Heart right ventricle (tissue), 16 donors: ENCODE results near the gene FAF2. TPM values are rescaled to one million over a fixed set of nuclear protein-coding genes. Genes with fewer than 3 reads are reported as not detected.

Source experiments
- ATAC-seq, 8 donors: fragments of 200-7000 bp; cut with Tn5 transposase; one replicate each; pipeline ENCODE4 v1.9.1; 2020; ENCODE audit warnings: mild to moderate bottlenecking in 8 of 8, moderate library complexity in 8 of 8, moderate number of reproducible peaks in 1 of 8
- DNase-seq, 2 donors: peaks; one replicate each; pipeline ENCODE4 v3.0.0-alpha.2; 2020
- H3K27ac ChIP-seq, 10 donors: fragments of 200-600 bp; sonication (generic) in 2 of 10; one replicate each; pipeline versions ENCODE4 v1.5.0 to v1.8.0; 2020 to 2022; ENCODE audit warnings: mild to moderate bottlenecking in 3 of 10
- H3K27me3 ChIP-seq, 7 donors: fragments of 200-600 bp; one replicate each; pipeline ENCODE4 v1.8.0; 2021 to 2022; ENCODE audit warnings: mild to moderate bottlenecking in 2 of 7
- H3K36me3 ChIP-seq, 9 donors: fragments of 200-600 bp; sonication (generic) in 1 of 9; one replicate each; pipeline versions ENCODE4 v1.5.0 to v1.8.0; 2020 to 2022; ENCODE audit warnings: mild to moderate bottlenecking in 2 of 9
- H3K4me1 ChIP-seq, 9 donors: fragments of 200-600 bp; sonication (generic) in 1 of 9; one replicate each; pipeline versions ENCODE4 v1.5.0 to v1.8.0; 2020 to 2022; ENCODE audit warnings: mild to moderate bottlenecking in 4 of 9
- H3K4me3 ChIP-seq, 10 donors: fragments of 200-600 bp; sonication (generic) in 2 of 10; one replicate each; pipeline versions ENCODE4 v1.5.0 to v1.8.0; 2020 to 2022; ENCODE audit warnings: mild to moderate bottlenecking in 7 of 10, moderate library complexity in 2 of 10
- H3K9me3 ChIP-seq, 11 donors: fragments of 200-600 bp in 10 of 11; sonication (generic) in 2 of 11; one replicate each; pipeline versions ENCODE4 v1.5.0 to v1.8.0; 2013 to 2022; ENCODE audit warnings: mild to moderate bottlenecking in 2 of 11, control low read depth in 1 of 11, moderate library complexity in 1 of 11
- CTCF ChIP-seq, 9 donors: fragments of 200-600 bp; sonication (generic) in 2 of 9; IDR thresholded peaks; one replicate each; pipeline versions ENCODE4 v1.5.0 to v1.8.0; 2021 to 2022; ENCODE audit warnings: antibody characterized with exemption in 9 of 9, mild to moderate bottlenecking in 5 of 9, moderate library complexity in 1 of 9
- WGBS, 2 donors: extraction: QIAGEN DNeasy Blood & Tissue Kit; methylation state at CpG; one replicate each; pipeline ENCODE4 v1.1.7; 2013; ENCODE audit warnings: inconsistent platforms in 1 of 2; 5-methylcytosine and 5-hydroxymethylcytosine counted together
- intact Hi-C, 10 donors: fragments of 100-400 bp; cut with DNase I; formaldehyde crosslinking; loops; one replicate each; pipeline versions ENCODE4 v1.11.1 to v1.14.2; 2022
- polyA plus RNA-seq, 2 donors: library from polyadenylated mRNA; stranded (reverse); fragments of 200-250 nt; gene quantifications; one replicate each; pipeline ENCODE4 v1.2.3, GENCODE V29; 2013
- total RNA-seq, 10 donors: library from RNA; stranded (reverse); fragmentation: NEBNext Ultra II Directional in 3 of 10; extraction: Animal tissue kit (Norgen Biotek cat#: 25700) in 3 of 10; gene quantifications; one replicate each; pipeline versions ENCODE4 v1.2.1 to v1.2.4, GENCODE V29; 2021 to 2023
- donor health status: Arrhythmogenic right ventricular cardiomyopathy.
- donor health status: ischemic (EF 13 %, LVEDD 7.1; RV severe dilation, severe dysfunction).
- donor health status: healthy with polysubstance abuse.
- donor health status: DM: no; HTN: yes; CAD: no.
- donor health status: DM: no; HTN: no; CAD: no.
- donor health status: ischemic (EF 25% LVEDD 6.9; RV normal size, moderate dysfunction).
- donor health status: ischemic (EF 25% LVEDD 5.7; RV mildly dilated, moderate dysfunction).
- donor health status: healthy.
- donor health status: DM: yes; HTN: yes; CAD: no.
- donor health status: Ischemic cardiomyopathy.
- donor health status: ischemic (EF 35%, LVEDD 5.7; RV mildly dilated, moderate dysfunction).
- donor health status: nonischemic (EF 11% LVEDD 7.7; RV severe dilation, severe dysfunction).
- donor health status: DM: yes; HTN: yes; CAD: no.
- donor health status: PGD.
- donor health status: ischemic (EF 29% LVEDD 5.4; RV normal size, mild dysfunction).
- donor health status: nonischemic (EF 23%, LVEDD 6.1; RV moderate dilation, normal function).

The FAF2 gene
- total and polyA plus RNA-seq, 12 donors, result 10.1 to 19.9 (median 14.6) TPM

- peak overlapping the region in 4 of 10 donors; percentile 66 to 75 (median 72) for H3K4me3 ChIP-seq
- peaks cover 0 to 58% (median 37%) of the 10 kb centered on the region in 9 donors for H3K4me1 ChIP-seq
- TF ChIP-seq CTCF (IDR thresholded peaks at IDR 0.05), result no peak
- no peak for ATAC-seq
- no peaks in the 10 kb centered on the region for H3K36me3 ChIP-seq
- WGBS, 2 donors, result 44 to 52% methylated on average over 12 of the region's 12 CpGs
- H3K27ac ChIP-seq, result peak overlapping the region; percentile 70 to 94 (median 80)
- intact Hi-C loops, result loop anchor here in 5 of 10 donors (1.0 to 10.0 kb wide), 3 partner anchors 94 to 127 kb away; partner anchors contain the start of genes FAF2 (in 3 of the 5) and CLTB (in 2 of the 5)
- DNase-seq, result peak in 1 of 2 donors; percentile 57
- H3K9me3 ChIP-seq, result no peaks in the 10 kb centered on the region
- H3K27me3 ChIP-seq, result no peaks in the 10 kb centered on the region
Observed at GRCh38 chr5:176541338-176542134, 93.4 kb downstream of the FAF2 start.

GRCh38 chr5:176542135-176542595 lies 94.0 kb downstream of the FAF2 start:
- Histone ChIP-seq H3K36me3 (no peaks in the 10 kb centered on the region), H3K4me3 (peak overlapping the region in 9 of 10 donors; percentile 55 to 85 (median 72)), H3K27me3 (no peaks in the 10 kb centered on the region), H3K9me3 (no peaks in the 10 kb centered on the region), H3K27ac (peak overlapping the region; percentile 73 to 94 (median 82)), H3K4me1 (peaks cover 0 to 58% (median 37%) of the 10 kb centered on the region in 9 donors)
- ATAC-seq, result no peak
- 63 to 68% methylated on average over 16 of the region's 16 CpGs for WGBS, 2 donors
- intact Hi-C loops, result loop anchor here in 5 of 10 donors (1.0 to 10.0 kb wide), 3 partner anchors 95 to 127 kb away; partner anchors contain the start of genes FAF2 (in 3 of the 5) and CLTB (in 2 of the 5)
- no peak for TF ChIP-seq CTCF (IDR thresholded peaks at IDR 0.05)
- peak in 1 of 2 donors; percentile 34 for DNase-seq

- peak in 4 of 8 donors; percentile 13 to 63 (median 46) for ATAC-seq
- intact Hi-C loops, result loop anchor here in 5 of 10 donors (1.0 to 10.0 kb wide), 3 partner anchors 96 to 128 kb away; partner anchors contain the start of genes FAF2 (in 3 of the 5) and CLTB (in 2 of the 5)
- Histone ChIP-seq H3K9me3 (no peaks in the 10 kb centered on the region), H3K27ac (peak overlapping the region; percentile 73 to 94 (median 92)), H3K4me1 (peaks cover 0 to 58% (median 37%) of the 10 kb centered on the region in 9 donors), H3K27me3 (no peaks in the 10 kb centered on the region), H3K36me3 (no peaks in the 10 kb centered on the region), H3K4me3 (peak overlapping the region; percentile 55 to 85 (median 72))
- 1% methylated on average over 103 to 110 of the region's 110 CpGs for WGBS, 2 donors
- peak in 1 of 2 donors; percentile 44 for DNase-seq
- TF ChIP-seq CTCF (IDR thresholded peaks at IDR 0.05), result peak in 4 of 9 donors; percentile 5 to 31 (median 22)
Observed at GRCh38 chr5:176542596-176543427, 94.6 kb downstream of the FAF2 start.
